NAMALWA (cell line): ENCODE measurements around the gene CLCN4.

Experiments used
- DNase-seq: peaks from one replicate; pipeline ENCODE4 v3.0.0-alpha.2; 2015; ENCODE audit warnings: low spot score

The CLCN4 gene

GRCh38 chrX:10130354-10130753, 26.4 kb upstream of the CLCN4 start:
- no peak for DNase-seq

- no peak for DNase-seq
Measured at GRCh38 chrX:10133980-10134676, 22.6 kb upstream of the CLCN4 start.

GRCh38 chrX:10134921-10135320, 21.9 kb upstream of the CLCN4 start:
- DNase-seq = no peak

GRCh38 chrX:10135561-10136399, 21.0 kb upstream of the CLCN4 start:
- DNase-seq = no peak

GRCh38 chrX:10138726-10139125, 18.0 kb upstream of the CLCN4 start:
- no peak for DNase-seq

- DNase-seq = no peak
Measured at GRCh38 chrX:10140264-10140663, 16.5 kb upstream of the CLCN4 start.

- no peak for DNase-seq
Measured at GRCh38 chrX:10142041-10142599, 14.7 kb upstream of the CLCN4 start.

GRCh38 chrX:10143071-10143983, 13.4 kb upstream of the CLCN4 start:
- DNase-seq = no peak

- DNase-seq = no peak
Measured at GRCh38 chrX:10146346-10146745, 10.4 kb upstream of the CLCN4 start.

- DNase-seq = no peak
Measured at GRCh38 chrX:10152086-10152485, 4.7 kb upstream of the CLCN4 start.

GRCh38 chrX:10155137-10155536, 1.6 kb upstream of the CLCN4 start:
- no peak for DNase-seq

GRCh38 chrX:10157032-10157341, 212 bp downstream of the CLCN4 start:
- peak; percentile 23 for DNase-seq

GRCh38 chrX:10157543-10157942, 768 bp downstream of the CLCN4 start:
- no peak for DNase-seq

GRCh38 chrX:10158279-10159144, 1.7 kb downstream of the CLCN4 start:
- DNase-seq = peak; percentile 13

GRCh38 chrX:10159145-10159468, 2.3 kb downstream of the CLCN4 start:
- DNase-seq = no peak

GRCh38 chrX:10160211-10160610, 3.4 kb downstream of the CLCN4 start:
- no peak for DNase-seq

GRCh38 chrX:10163031-10163430, 6.3 kb downstream of the CLCN4 start:
- DNase-seq = no peak

GRCh38 chrX:10164879-10165278, 8.1 kb downstream of the CLCN4 start:
- no peak for DNase-seq

- no peak for DNase-seq
Measured at GRCh38 chrX:10165580-10166247, 8.9 kb downstream of the CLCN4 start.

GRCh38 chrX:10166248-10166716, 9.5 kb downstream of the CLCN4 start:
- DNase-seq = no peak

GRCh38 chrX:10166731-10167151, 10.0 kb downstream of the CLCN4 start:
- DNase-seq = no peak
